ENCODE measurements around the gene SYT7.
"Not testable (repeated sequence)": the region's sequence is repeated elsewhere in the genome, so short reads cannot be mapped to it uniquely, and the experiment has no call there.

SYT7 gene

GRCh38 chr11:61496602-61497400 is 84.1 kb downstream of the SYT7 start:
- DNase-seq, result no peak

- no peak for DNase-seq
These were observed 84.9 kb downstream of the SYT7 start for GRCh38 chr11:61495801-61496601.

GRCh38 chr11:61494381-61494961 is 86.4 kb downstream of the SYT7 start:
- no peak for DNase-seq

GRCh38 chr11:61491736-61492395 is 89.0 kb downstream of the SYT7 start:
- DNase-seq, result no peak

GRCh38 chr11:61489833-61490721 is 90.8 kb downstream of the SYT7 start:
- no peak for DNase-seq

GRCh38 chr11:61488651-61489291 is 92.1 kb downstream of the SYT7 start:
- no peak for DNase-seq

- no peak for DNase-seq
These were observed 93.4 kb downstream of the SYT7 start for GRCh38 chr11:61487342-61488025.

GRCh38 chr11:61486779-61487178 is 94.1 kb downstream of the SYT7 start:
- no peak for DNase-seq

- no peak for DNase-seq
These were observed 94.8 kb downstream of the SYT7 start for GRCh38 chr11:61486011-61486620.

GRCh38 chr11:61485080-61485479 is 95.8 kb downstream of the SYT7 start:
- DNase-seq, result no peak

GRCh38 chr11:61484541-61484940 is 96.3 kb downstream of the SYT7 start:
- DNase-seq, result no peak

GRCh38 chr11:61482513-61482912 is 98.4 kb downstream of the SYT7 start:
- DNase-seq, result no peak

GRCh38 chr11:61481806-61482205 is 99.1 kb downstream of the SYT7 start:
- DNase-seq, result no peak

GRCh38 chr11:61480994-61481335 is 99.9 kb downstream of the SYT7 start:
- DNase-seq, result no peak

- DNase-seq, result no peak
These were observed 100.4 kb downstream of the SYT7 start for GRCh38 chr11:61480261-61480993.

GRCh38 chr11:61479360-61480058 is 101.4 kb downstream of the SYT7 start:
- not testable (repeated sequence) for DNase-seq

GRCh38 chr11:61477727-61478148 is 103.1 kb downstream of the SYT7 start:
- DNase-seq, result peak; percentile 47

- no peak for DNase-seq
These were observed 103.8 kb downstream of the SYT7 start for GRCh38 chr11:61477126-61477525.

GRCh38 chr11:61476371-61476770 is 104.5 kb downstream of the SYT7 start:
- no peak for DNase-seq
